ENCODE measurements around the gene KIF22.

DNA sequence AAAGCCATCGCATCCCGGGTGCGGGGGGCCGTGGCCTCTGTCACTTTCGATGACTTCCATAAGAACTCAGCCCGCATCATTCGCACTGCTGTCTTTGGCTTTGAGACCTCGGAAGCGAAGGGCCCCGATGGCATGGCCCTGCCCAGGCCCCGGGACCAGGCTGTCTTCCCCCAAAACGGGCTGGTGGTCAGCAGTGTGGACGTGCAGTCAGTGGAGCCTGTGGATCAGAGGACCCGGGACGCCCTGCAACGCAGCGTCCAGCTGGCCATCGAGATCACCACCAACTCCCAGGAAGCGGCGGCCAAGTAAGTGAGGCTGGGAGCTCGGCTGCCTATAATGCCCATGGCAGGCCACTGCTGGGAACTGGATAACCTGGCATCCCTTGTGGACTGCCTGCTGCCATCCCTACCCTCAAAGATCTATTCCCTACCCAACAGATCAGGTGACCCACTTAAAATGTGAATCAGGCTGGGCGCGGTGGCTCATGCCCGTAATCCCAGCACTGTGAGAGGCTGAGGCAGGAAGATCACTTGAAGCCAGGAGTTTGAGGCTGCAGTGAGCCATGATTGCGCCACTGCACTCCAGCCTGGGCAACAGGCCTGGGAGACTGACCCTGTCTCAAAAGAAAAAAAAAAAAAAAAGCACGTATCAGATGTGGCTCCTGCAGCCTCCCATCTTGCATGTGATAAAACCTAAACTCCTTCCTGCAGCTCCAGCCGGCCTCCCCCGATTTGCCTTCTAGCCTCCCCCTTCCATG lies 54.2 kb downstream of the KIF22 start:
- TF ChIP-seq, protein P1, sequence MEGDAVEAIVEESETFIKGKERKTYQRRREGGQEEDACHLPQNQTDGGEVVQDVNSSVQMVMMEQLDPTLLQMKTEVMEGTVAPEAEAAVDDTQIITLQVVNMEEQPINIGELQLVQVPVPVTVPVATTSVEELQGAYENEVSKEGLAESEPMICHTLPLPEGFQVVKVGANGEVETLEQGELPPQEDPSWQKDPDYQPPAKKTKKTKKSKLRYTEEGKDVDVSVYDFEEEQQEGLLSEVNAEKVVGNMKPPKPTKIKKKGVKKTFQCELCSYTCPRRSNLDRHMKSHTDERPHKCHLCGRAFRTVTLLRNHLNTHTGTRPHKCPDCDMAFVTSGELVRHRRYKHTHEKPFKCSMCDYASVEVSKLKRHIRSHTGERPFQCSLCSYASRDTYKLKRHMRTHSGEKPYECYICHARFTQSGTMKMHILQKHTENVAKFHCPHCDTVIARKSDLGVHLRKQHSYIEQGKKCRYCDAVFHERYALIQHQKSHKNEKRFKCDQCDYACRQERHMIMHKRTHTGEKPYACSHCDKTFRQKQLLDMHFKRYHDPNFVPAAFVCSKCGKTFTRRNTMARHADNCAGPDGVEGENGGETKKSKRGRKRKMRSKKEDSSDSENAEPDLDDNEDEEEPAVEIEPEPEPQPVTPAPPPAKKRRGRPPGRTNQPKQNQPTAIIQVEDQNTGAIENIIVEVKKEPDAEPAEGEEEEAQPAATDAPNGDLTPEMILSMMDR (IDR thresholded peaks at IDR 0.05): no peak
- no peak for TF ChIP-seq POLR2A (IDR thresholded peaks at IDR 0.05)

All from uterus (tissue), 2 donors.